PC-9 (cell line): ENCODE measurements around the gene FBXL13.

Experiments
- CTCF ChIP-seq: fragments of 200-600 bp; sonication (generic); conservative IDR thresholded peaks from 2 replicates; pipeline ENCODE4 v1.6.1; 2017; ENCODE audit warnings: mixed run types, antibody characterized with exemption, mild to moderate bottlenecking, moderate library complexity
- EZH2 ChIP-seq: fragments of 200-600 bp; sonication (generic); IDR thresholded peaks from 2 replicates; pipeline ENCODE4 v1.8.0; 2017; ENCODE audit warnings: antibody characterized with exemption, low read depth

- no peak for TF ChIP-seq CTCF
- no peak for TF ChIP-seq EZH2
Observed at GRCh38 chr7:102889851-102890250, 184.7 kb downstream of the FBXL13 start.
